Measurements from ENCODE around the gene HSPBAP1.
"Not testable (repeated sequence)": the region's sequence is repeated elsewhere in the genome, so short reads cannot be mapped to it uniquely, and the experiment has no call there.

The HSPBAP1 gene

DNA sequence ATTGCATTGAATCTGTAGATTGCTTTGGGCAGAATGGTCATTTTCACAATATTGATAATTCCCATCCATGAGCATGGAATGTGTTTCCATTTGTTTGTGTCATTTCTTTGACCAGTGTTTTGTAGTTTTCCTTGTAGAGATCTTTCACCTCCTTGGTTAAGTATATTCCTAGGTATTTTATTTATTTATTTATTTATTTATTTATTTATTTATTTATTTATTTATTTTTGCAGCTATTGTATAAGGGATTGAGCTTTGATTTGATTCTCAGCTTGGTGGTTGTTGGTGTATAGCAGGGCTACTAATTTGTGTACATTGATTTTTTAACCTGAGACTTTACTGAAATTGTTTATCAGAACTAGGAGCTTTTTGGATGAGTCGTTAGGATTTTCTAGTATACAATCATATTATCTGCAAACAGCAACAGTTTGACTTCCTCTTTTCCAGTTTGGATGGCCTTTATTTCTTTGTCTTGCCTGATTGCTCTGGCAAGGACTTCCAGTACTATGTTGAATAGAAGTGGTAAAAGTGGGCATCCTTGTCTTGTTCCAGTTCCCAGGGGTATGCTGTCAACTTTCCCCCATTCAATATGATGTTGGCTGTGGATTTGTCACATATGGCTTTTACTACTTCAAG lies 82.9 kb downstream of the HSPBAP1 start:
- CTCF ChIA-PET; POLR2A ChIA-PET; H3K4me1 ChIP-seq (ENCODE audit: control extremely low read depth in 1 of 4, control insufficient read depth in 4 of 4, insufficient read depth in 4 of 4, low read length in 3 of 4); H3K4me3 ChIP-seq (ENCODE audit: control insufficient read depth in 1 of 7, extremely low read depth in 1 of 7, insufficient read depth in 4 of 7, low read depth in 2 of 7, low read length in 6 of 7); H3K9me3 ChIP-seq (ENCODE audit: control extremely low read depth in 1 of 5, control insufficient read depth in 4 of 5, insufficient read depth in 2 of 5, low read depth in 1 of 5, low read length in 4 of 5); DNase-seq; H3K27me3 ChIP-seq (replicated peaks in 2 of 5; ENCODE audit: control insufficient read depth in 4 of 5, insufficient read depth in 5 of 5, low read length in 4 of 5); H3K27ac ChIP-seq (ENCODE audit: insufficient read depth in 1 of 2, low read depth in 1 of 2, low read length in 2 of 2, poor library complexity in 1 of 2, severe bottlenecking in 2 of 2): not testable (repeated sequence)
- H3K36me3 ChIP-seq (ENCODE audit: control insufficient read depth in 4 of 4, insufficient read depth in 4 of 4, low read length in 3 of 4) = peaks cover 21 to 77% (median 32%) of the 10 kb centered on the region in 4 experiments
- no CpG with 5 or more reads among the region's 1 CpG for WGBS (ENCODE audit: insufficient coverage)

GRCh38 chr3:122705379-122705778 lies 88.3 kb downstream of the HSPBAP1 start:
- Histone ChIP-seq H3K27me3 (replicated peaks in 2 of 5; ENCODE audit: control insufficient read depth in 4 of 5, insufficient read depth in 5 of 5, low read length in 4 of 5) (no peaks in the 10 kb centered on the region), H3K4me3 (ENCODE audit: control insufficient read depth in 1 of 7, extremely low read depth in 1 of 7, insufficient read depth in 4 of 7, low read depth in 2 of 7, low read length in 6 of 7) (no peak overlapping the region), H3K27ac (ENCODE audit: insufficient read depth in 1 of 2, low read depth in 1 of 2, low read length in 2 of 2, poor library complexity in 1 of 2, severe bottlenecking in 2 of 2) (no peak overlapping the region), H3K36me3 (ENCODE audit: control insufficient read depth in 4 of 4, insufficient read depth in 4 of 4, low read length in 3 of 4) (peaks cover 31 to 81% (median 44%) of the 10 kb centered on the region in 4 experiments), H3K9me3 (ENCODE audit: control extremely low read depth in 1 of 5, control insufficient read depth in 4 of 5, insufficient read depth in 2 of 5, low read depth in 1 of 5, low read length in 4 of 5) (peaks cover 0 to 2% (median 0%) of the 10 kb centered on the region in 5 experiments), H3K4me1 (ENCODE audit: control extremely low read depth in 1 of 4, control insufficient read depth in 4 of 4, insufficient read depth in 4 of 4, low read length in 3 of 4) (no peaks in the 10 kb centered on the region)
- ChIA-PET POLR2A (no interaction called here), CTCF (interaction anchor here (1.1 to 1.9 kb wide), 2 partner anchors 8 to 50 kb away, joined by 5 read pairs; no protein-coding TSS in a partner anchor)
- no peak for DNase-seq
- no CpG with 5 or more reads among the region's 1 CpG for WGBS (ENCODE audit: insufficient coverage)

DNA sequence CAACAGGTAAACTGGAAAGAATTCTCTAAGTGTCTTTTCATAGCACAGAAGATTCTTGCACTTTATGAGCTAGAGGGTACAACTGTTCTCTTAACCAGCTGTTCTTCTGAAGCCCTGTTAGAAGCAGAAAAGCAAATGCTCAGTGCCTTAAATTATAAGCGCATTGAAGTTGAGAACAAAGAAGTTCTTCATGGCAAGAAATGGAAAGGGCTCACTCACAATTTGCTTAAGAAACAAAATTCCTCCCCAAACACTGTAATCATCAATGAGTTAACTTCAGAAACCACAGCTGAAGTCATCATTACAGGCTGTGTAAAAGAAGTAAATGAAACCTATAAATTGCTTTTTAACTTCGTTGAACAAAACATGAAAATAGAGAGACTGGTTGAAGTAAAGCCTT lies 93.4 kb downstream of the HSPBAP1 start:
- H3K4me3 ChIP-seq (ENCODE audit: control insufficient read depth in 1 of 7, extremely low read depth in 1 of 7, insufficient read depth in 4 of 7, low read depth in 2 of 7, low read length in 6 of 7) = no peak overlapping the region
- no peak overlapping the region for H3K27ac ChIP-seq (ENCODE audit: insufficient read depth in 1 of 2, low read depth in 1 of 2, low read length in 2 of 2, poor library complexity in 1 of 2, severe bottlenecking in 2 of 2)
- CTCF ChIA-PET = interaction anchor here (1.8 kb wide), 1 partner anchor 13 kb away, joined by 4 read pairs; no protein-coding TSS in a partner anchor
- no peaks in the 10 kb centered on the region for H3K27me3 ChIP-seq (replicated peaks in 2 of 5; ENCODE audit: control insufficient read depth in 4 of 5, insufficient read depth in 5 of 5, low read length in 4 of 5)
- H3K4me1 ChIP-seq (ENCODE audit: control extremely low read depth in 1 of 4, control insufficient read depth in 4 of 4, insufficient read depth in 4 of 4, low read length in 3 of 4) = no peaks in the 10 kb centered on the region
- WGBS (ENCODE audit: insufficient coverage) = 100% methylated on average over 2 of the region's 2 CpGs
- peaks cover 21 to 93% (median 66%) of the 10 kb centered on the region in 4 experiments for H3K36me3 ChIP-seq (ENCODE audit: control insufficient read depth in 4 of 4, insufficient read depth in 4 of 4, low read length in 3 of 4)
- no peak for DNase-seq
- POLR2A ChIA-PET = no interaction called here
- H3K9me3 ChIP-seq (ENCODE audit: control extremely low read depth in 1 of 5, control insufficient read depth in 4 of 5, insufficient read depth in 2 of 5, low read depth in 1 of 5, low read length in 4 of 5) = no peaks in the 10 kb centered on the region

DNA sequence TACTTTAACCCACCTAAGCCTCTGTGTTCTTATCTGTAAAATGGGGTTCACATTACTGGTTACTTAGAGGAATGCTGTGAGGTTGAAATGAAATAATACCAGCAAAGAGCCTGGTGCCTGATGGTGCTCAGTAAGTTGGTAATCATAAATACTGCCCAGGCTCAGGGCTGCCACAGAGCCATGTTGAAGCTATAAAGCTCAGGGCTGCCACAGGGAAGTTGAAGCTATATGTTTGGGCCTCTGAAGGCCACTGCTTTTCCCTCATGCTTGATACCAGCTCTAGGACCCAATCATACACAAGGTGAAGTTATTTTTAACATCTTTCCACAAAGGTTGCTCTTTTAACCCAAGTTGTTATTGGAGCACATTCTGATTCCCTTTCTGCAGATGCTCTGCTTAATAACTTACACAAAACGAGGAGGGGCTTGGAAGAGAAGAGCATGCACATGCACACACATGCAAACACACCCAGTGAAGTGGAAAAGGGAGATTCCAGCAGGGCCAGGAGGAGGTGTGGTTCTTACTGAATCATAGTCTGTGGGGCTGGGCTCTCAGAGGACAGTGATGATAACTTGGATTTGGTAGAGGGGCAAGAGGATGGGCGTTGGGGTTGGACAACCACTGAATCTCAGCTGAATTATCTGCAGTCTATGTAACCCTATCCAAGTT lies 95.5 kb downstream of the HSPBAP1 start:
- Histone ChIP-seq H3K27ac (ENCODE audit: insufficient read depth in 1 of 2, low read depth in 1 of 2, low read length in 2 of 2, poor library complexity in 1 of 2, severe bottlenecking in 2 of 2) (no peak overlapping the region), H3K4me1 (ENCODE audit: control extremely low read depth in 1 of 4, control insufficient read depth in 4 of 4, insufficient read depth in 4 of 4, low read length in 3 of 4) (no peaks in the 10 kb centered on the region), H3K4me3 (ENCODE audit: control insufficient read depth in 1 of 7, extremely low read depth in 1 of 7, insufficient read depth in 4 of 7, low read depth in 2 of 7, low read length in 6 of 7) (no peak overlapping the region), H3K27me3 (replicated peaks in 2 of 5; ENCODE audit: control insufficient read depth in 4 of 5, insufficient read depth in 5 of 5, low read length in 4 of 5) (no peaks in the 10 kb centered on the region), H3K9me3 (ENCODE audit: control extremely low read depth in 1 of 5, control insufficient read depth in 4 of 5, insufficient read depth in 2 of 5, low read depth in 1 of 5, low read length in 4 of 5) (no peaks in the 10 kb centered on the region), H3K36me3 (ENCODE audit: control insufficient read depth in 4 of 4, insufficient read depth in 4 of 4, low read length in 3 of 4) (peaks cover 13 to 96% (median 68%) of the 10 kb centered on the region in 4 experiments)
- peak in 2 of 3 donors; percentile 10 to 20 for DNase-seq
- WGBS (ENCODE audit: insufficient coverage) = no CpG with 5 or more reads among the region's 2 CpGs
- POLR2A ChIA-PET = no interaction called here
- CTCF ChIA-PET = interaction anchor here (1.0 kb wide), 1 partner anchor 19 kb away, joined by 3 read pairs; no protein-coding TSS in a partner anchor

DNA sequence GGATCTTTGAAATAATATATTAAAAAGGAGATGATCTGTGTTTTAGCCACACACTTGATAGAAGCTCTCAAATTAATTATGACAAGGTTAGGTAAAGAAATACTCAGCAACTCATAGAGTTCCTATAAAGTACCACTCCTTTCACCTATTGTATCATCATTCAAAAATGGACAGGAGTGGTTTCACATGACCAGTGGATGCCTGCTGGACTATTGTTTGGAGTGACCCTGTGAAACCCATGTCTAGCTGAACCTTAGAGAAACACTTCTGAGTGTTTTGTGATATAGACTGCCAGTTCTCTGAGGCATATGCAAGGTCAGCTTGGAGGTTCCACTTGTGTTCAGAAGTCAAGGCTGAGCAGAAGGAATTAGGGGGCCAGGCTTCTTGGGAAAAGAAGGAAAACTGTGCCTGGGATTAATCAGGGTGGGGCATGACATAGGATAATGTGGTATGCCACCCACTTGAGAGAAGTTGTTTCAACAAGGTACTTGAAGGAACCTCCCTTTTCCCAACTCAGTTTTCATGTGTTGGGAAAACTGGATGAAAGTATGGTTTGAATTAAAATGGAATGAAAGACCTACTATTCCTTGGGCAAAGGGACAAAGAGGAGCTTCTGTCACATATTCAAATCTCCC lies 97.6 kb downstream of the HSPBAP1 start:
- Histone ChIP-seq H3K36me3 (ENCODE audit: control insufficient read depth in 4 of 4, insufficient read depth in 4 of 4, low read length in 3 of 4) (peaks cover 11 to 89% (median 67%) of the 10 kb centered on the region in 4 experiments), H3K27me3 (replicated peaks in 2 of 5; ENCODE audit: control insufficient read depth in 4 of 5, insufficient read depth in 5 of 5, low read length in 4 of 5) (no peaks in the 10 kb centered on the region), H3K4me1 (ENCODE audit: control extremely low read depth in 1 of 4, control insufficient read depth in 4 of 4, insufficient read depth in 4 of 4, low read length in 3 of 4) (no peaks in the 10 kb centered on the region), H3K9me3 (ENCODE audit: control extremely low read depth in 1 of 5, control insufficient read depth in 4 of 5, insufficient read depth in 2 of 5, low read depth in 1 of 5, low read length in 4 of 5) (no peaks in the 10 kb centered on the region), H3K4me3 (ENCODE audit: control insufficient read depth in 1 of 7, extremely low read depth in 1 of 7, insufficient read depth in 4 of 7, low read depth in 2 of 7, low read length in 6 of 7) (no peak overlapping the region), H3K27ac (ENCODE audit: insufficient read depth in 1 of 2, low read depth in 1 of 2, low read length in 2 of 2, poor library complexity in 1 of 2, severe bottlenecking in 2 of 2) (no peak overlapping the region)
- ChIA-PET CTCF (interaction anchor here (0.8 to 1.5 kb wide), 2 partner anchors 8 to 16 kb away, joined by 3 to 4 read pairs; no protein-coding TSS in a partner anchor), POLR2A (no interaction called here)
- DNase-seq = no peak

DNA sequence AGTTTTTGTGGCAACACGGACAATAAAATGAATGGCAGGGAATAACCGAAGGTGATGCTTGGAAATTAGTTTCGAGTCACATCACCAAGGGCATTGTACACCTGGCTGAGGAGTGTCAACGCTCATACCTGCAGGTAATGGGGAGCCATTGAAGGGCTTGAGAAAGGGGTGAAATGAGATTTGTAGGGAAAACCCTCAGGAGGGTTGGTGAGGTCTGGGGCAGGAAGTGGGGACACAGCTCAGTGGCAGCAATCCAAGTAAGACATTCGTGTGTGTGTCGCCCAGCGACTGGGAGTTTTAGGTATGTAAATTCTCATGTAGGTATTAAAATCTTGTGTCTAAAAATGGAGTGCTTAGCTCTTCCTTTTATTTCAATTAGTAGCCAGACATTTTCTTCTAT lies 98.7 kb downstream of the HSPBAP1 start:
- H3K27me3 ChIP-seq (replicated peaks in 2 of 5; ENCODE audit: control insufficient read depth in 4 of 5, insufficient read depth in 5 of 5, low read length in 4 of 5) = no peaks in the 10 kb centered on the region
- no peaks in the 10 kb centered on the region for H3K9me3 ChIP-seq (ENCODE audit: control extremely low read depth in 1 of 5, control insufficient read depth in 4 of 5, insufficient read depth in 2 of 5, low read depth in 1 of 5, low read length in 4 of 5)
- ChIA-PET CTCF (no interaction called here), POLR2A (no interaction called here)
- H3K4me1 ChIP-seq (ENCODE audit: control extremely low read depth in 1 of 4, control insufficient read depth in 4 of 4, insufficient read depth in 4 of 4, low read length in 3 of 4) = no peaks in the 10 kb centered on the region
- no peak overlapping the region for H3K27ac ChIP-seq (ENCODE audit: insufficient read depth in 1 of 2, low read depth in 1 of 2, low read length in 2 of 2, poor library complexity in 1 of 2, severe bottlenecking in 2 of 2)
- H3K4me3 ChIP-seq (ENCODE audit: control insufficient read depth in 1 of 7, extremely low read depth in 1 of 7, insufficient read depth in 4 of 7, low read depth in 2 of 7, low read length in 6 of 7) = no peak overlapping the region
- WGBS (ENCODE audit: insufficient coverage) = 83% methylated on average over 3 of the region's 7 CpGs
- DNase-seq = peak in 1 of 3 donors; percentile 16
- H3K36me3 ChIP-seq (ENCODE audit: control insufficient read depth in 4 of 4, insufficient read depth in 4 of 4, low read length in 3 of 4) = peaks cover 8 to 79% (median 65%) of the 10 kb centered on the region in 4 experiments

- H3K27me3 ChIP-seq (replicated peaks in 2 of 5; ENCODE audit: control insufficient read depth in 4 of 5, insufficient read depth in 5 of 5, low read length in 4 of 5) = no peaks in the 10 kb centered on the region
- WGBS (ENCODE audit: insufficient coverage) = 100% methylated on average over 2 of the region's 3 CpGs
- H3K36me3 ChIP-seq (ENCODE audit: control insufficient read depth in 4 of 4, insufficient read depth in 4 of 4, low read length in 3 of 4) = peaks cover 11 to 69% (median 51%) of the 10 kb centered on the region in 4 experiments
- H3K9me3 ChIP-seq (ENCODE audit: control extremely low read depth in 1 of 5, control insufficient read depth in 4 of 5, insufficient read depth in 2 of 5, low read depth in 1 of 5, low read length in 4 of 5) = no peaks in the 10 kb centered on the region
- ChIA-PET POLR2A (no interaction called here), CTCF (interaction anchor here (1.7 kb wide), 1 partner anchor 13 kb away, joined by 4 read pairs; no protein-coding TSS in a partner anchor)
- DNase-seq = no peak
- H3K4me1 ChIP-seq (ENCODE audit: control extremely low read depth in 1 of 4, control insufficient read depth in 4 of 4, insufficient read depth in 4 of 4, low read length in 3 of 4) = peaks cover 0 to 3% (median 0%) of the 10 kb centered on the region in 4 experiments
- no peak overlapping the region for H3K27ac ChIP-seq (ENCODE audit: insufficient read depth in 1 of 2, low read depth in 1 of 2, low read length in 2 of 2, poor library complexity in 1 of 2, severe bottlenecking in 2 of 2)
- no peak overlapping the region for H3K4me3 ChIP-seq (ENCODE audit: control insufficient read depth in 1 of 7, extremely low read depth in 1 of 7, insufficient read depth in 4 of 7, low read depth in 2 of 7, low read length in 6 of 7)
Observed at GRCh38 chr3:122692674-122693073, 101.0 kb downstream of the HSPBAP1 start.
